Activated T-helper 1 cell treated with anti-CD3 and anti-CD28 coated beads, Interleukin-12 subunit alpha, Interleukin-12 subunit beta, Interleukin-2, Interleukin-4 antibody, amounts not matched to agents 30 ng/mL and 10 ng/mL and 1 ng/mL, durations not matched to agents 14 hours and 24 hours and 36 hours (primary cell): ENCODE results near the gene THBS1. TPM values are rescaled to one million over a fixed set of nuclear protein-coding genes. Genes with fewer than 3 reads are reported as not detected.
A peak's percentile ranks its signal among the peaks of the same experiment; 100 is the strongest.

ENCODE experiments used
- DNase-seq: peaks from one replicate; pipeline ENCODE4 v3.0.0; 2021; ENCODE audit warnings: low spot score
- H3K27ac Mint-ChIP-seq: one replicate; pipeline ENCODE4 v1.8.0; 2021; ENCODE audit warnings: mild to moderate bottlenecking, mixed read lengths
- H3K27me3 Mint-ChIP-seq: one replicate; pipeline ENCODE4 v1.8.0; 2022; ENCODE audit warnings: mild to moderate bottlenecking, moderate library complexity, mixed read lengths; ENCODE audit not compliant: insufficient read depth
- H3K36me3 Mint-ChIP-seq: one replicate; pipeline ENCODE4 v1.8.0; 2021; ENCODE audit warnings: low read depth, mixed read lengths
- H3K4me1 Mint-ChIP-seq: one replicate; pipeline ENCODE4 v1.8.0; 2021; ENCODE audit warnings: low read depth, mixed read lengths
- H3K4me3 Mint-ChIP-seq: one replicate; pipeline ENCODE4 v1.8.0; 2021; ENCODE audit warnings: mild to moderate bottlenecking, moderate library complexity, mixed read lengths
- H3K9me3 Mint-ChIP-seq: one replicate; pipeline ENCODE4 v1.8.0; 2021; ENCODE audit warnings: mixed read lengths
- intact Hi-C: fragments of 100-400 bp; cut with micrococcal nuclease; formaldehyde crosslinking; loops from one replicate; pipeline ENCODE4 v1.15.1; 2024
- total RNA-seq: library from RNA; stranded (reverse); gene quantifications from 2 replicates; pipeline ENCODE4 v1.2.3, GENCODE V29; 2022

THBS1 gene
- total RNA-seq, 1 donor from 2014 or later, result 3.2 TPM

DNA sequence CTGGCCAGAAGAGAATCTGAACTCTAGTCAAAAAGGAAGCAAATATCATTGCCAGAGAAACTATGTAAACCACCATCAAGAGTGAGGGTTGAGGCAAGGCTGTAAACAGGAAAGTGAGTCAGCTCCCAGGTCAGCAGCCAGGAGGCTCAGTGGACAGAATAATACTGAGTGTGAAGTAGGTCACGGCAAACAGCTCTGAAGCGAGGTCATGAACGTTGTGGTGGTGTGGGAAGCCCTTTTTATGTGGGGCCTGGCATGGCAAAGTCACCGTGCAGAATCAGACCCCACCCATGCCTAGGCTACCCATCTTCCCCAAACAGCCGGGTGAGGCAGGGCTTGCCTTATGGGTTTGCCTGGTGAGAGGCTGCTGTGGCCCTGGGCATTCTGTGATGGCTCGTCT lies 43.9 kb downstream of the THBS1 start:
- intact Hi-C loops, result loop anchor here (1.0 to 5.0 kb wide), 8 partner anchors 157 to 1200 kb away; partner anchors contain the start of genes EIF2AK4 and FSIP1
- H3K4me1 Mint-ChIP-seq, result peaks cover 81% of the 10 kb centered on the region
- peaks cover 26% of the 10 kb centered on the region for H3K36me3 Mint-ChIP-seq
- no peaks in the 10 kb centered on the region for H3K27me3 Mint-ChIP-seq
- H3K27ac Mint-ChIP-seq, result peak overlapping the region; percentile 98
- DNase-seq, result peak; percentile 65
- H3K4me3 Mint-ChIP-seq, result peak overlapping the region; percentile 71
- peaks cover 13% of the 10 kb centered on the region for H3K9me3 Mint-ChIP-seq

GRCh38 chr15:39625451-39625850 lies 44.6 kb downstream of the THBS1 start:
- Mint-ChIP-seq H3K36me3 (peaks cover 29% of the 10 kb centered on the region), H3K4me3 (peak overlapping the region; percentile 1), H3K4me1 (peaks cover 87% of the 10 kb centered on the region), H3K9me3 (peaks cover 11% of the 10 kb centered on the region), H3K27ac (peak overlapping the region; percentile 98), H3K27me3 (no peaks in the 10 kb centered on the region)
- DNase-seq, result no peak
- intact Hi-C loops, result loop anchor here (2.0 to 5.0 kb wide), 4 partner anchors 157 to 1201 kb away; partner anchors contain the start of gene FSIP1

DNA sequence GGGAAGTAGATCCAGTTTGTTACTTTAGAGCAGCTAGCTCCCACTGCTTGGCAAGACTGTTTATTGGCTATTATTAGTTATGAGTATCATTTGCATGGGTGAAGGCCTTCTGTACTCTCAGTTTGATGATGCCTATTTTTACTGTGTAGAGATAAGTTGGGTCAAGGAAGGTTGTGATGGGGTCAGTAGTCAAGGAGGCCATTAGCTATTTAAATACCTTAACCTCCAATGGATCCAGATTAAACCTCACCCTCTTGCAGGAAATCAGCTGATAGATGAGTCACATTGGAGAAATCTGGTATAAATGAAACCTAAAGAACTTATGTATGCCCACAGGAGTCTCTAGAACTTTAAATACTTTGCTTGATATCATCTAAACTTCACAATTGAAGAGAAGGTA lies 45.0 kb downstream of the THBS1 start:
- intact Hi-C loops, result loop anchor here (2.0 to 5.0 kb wide), 4 partner anchors 156 to 1201 kb away; partner anchors contain the start of gene FSIP1
- no peaks in the 10 kb centered on the region for H3K27me3 Mint-ChIP-seq
- peak overlapping the region; percentile 98 for H3K27ac Mint-ChIP-seq
- H3K4me1 Mint-ChIP-seq, result peaks cover 91% of the 10 kb centered on the region
- peak overlapping the region; percentile 1 for H3K4me3 Mint-ChIP-seq
- H3K36me3 Mint-ChIP-seq, result peaks cover 29% of the 10 kb centered on the region
- H3K9me3 Mint-ChIP-seq, result peaks cover 11% of the 10 kb centered on the region
- DNase-seq, result no peak

GRCh38 chr15:39627451-39628143 lies 46.7 kb downstream of the THBS1 start:
- Mint-ChIP-seq H3K4me1 (peaks cover 89% of the 10 kb centered on the region), H3K36me3 (peaks cover 28% of the 10 kb centered on the region), H3K27ac (peak overlapping the region; percentile 73), H3K4me3 (peak overlapping the region; percentile 4), H3K9me3 (peaks cover 11% of the 10 kb centered on the region), H3K27me3 (no peaks in the 10 kb centered on the region)
- intact Hi-C loops, result loop anchor here (5.0 kb wide), 3 partner anchors 155 to 1070 kb away; partner anchors contain the start of gene FSIP1
- no peak for DNase-seq

DNA sequence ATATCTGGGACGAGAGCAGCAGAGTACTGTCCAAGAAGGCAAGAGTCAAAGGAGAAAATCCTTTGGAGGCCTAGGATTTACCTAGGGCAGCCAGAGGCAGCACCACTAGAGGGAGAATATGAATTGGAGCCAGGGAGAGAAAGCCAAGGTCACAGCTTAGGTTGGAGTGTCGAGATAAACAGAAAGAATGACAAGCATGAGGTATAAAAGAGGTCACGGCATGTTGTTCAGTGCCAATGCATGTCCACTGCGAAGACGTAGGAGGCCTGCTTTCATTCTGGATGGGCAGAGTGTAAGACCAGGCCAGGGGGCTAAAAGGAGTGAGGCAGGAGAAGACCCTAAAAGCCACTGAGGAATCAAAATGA lies 47.2 kb downstream of the THBS1 start:
- H3K27me3 Mint-ChIP-seq, result no peaks in the 10 kb centered on the region
- peaks cover 11% of the 10 kb centered on the region for H3K9me3 Mint-ChIP-seq
- DNase-seq, result no peak
- H3K36me3 Mint-ChIP-seq, result peaks cover 28% of the 10 kb centered on the region
- intact Hi-C loops, result loop anchor here (5.0 kb wide), 3 partner anchors 154 to 1071 kb away; partner anchors contain the start of gene FSIP1
- H3K4me1 Mint-ChIP-seq, result peaks cover 83% of the 10 kb centered on the region
- H3K4me3 Mint-ChIP-seq, result peak overlapping the region; percentile 4
- H3K27ac Mint-ChIP-seq, result peak overlapping the region; percentile 73

DNA sequence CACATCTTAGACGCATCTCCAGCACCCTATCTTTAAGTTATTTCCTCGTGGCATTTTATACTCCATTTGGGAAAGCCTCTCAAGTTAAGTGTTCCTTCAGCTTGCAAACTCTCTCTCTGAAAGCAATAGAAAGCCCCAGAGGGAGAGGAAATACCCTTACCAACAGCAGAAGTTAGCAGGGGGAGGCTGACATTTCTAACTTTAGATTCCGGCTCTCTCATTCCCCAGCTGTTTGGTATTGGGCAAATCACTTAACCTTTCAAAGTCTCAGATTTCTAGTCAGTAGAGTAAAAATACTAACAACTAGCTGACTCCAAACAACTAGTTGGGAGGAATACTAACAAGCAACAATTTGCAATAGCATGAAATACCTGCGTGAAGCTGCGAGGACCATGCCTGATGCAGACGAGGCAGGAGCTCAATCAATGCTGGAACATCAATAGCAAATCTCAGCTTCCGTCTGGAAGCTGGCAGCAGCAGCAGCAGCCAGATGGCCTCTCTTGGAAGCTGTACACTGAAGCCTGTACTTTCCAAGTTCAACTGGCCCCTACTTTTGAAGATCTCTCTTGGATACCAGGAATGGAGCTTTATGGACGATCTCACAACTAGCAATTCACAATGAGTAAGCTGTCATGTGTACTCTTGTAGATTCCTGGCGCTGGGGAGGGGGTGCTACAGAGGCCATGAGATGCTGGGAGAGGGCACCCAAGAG lies 47.8 kb downstream of the THBS1 start:
- H3K27ac Mint-ChIP-seq, result peak overlapping the region; percentile 89
- H3K36me3 Mint-ChIP-seq, result peaks cover 28% of the 10 kb centered on the region
- H3K4me3 Mint-ChIP-seq, result peak overlapping the region; percentile 19
- intact Hi-C loops, result loop anchor here (5.0 kb wide), 3 partner anchors 154 to 1071 kb away; partner anchors contain the start of gene FSIP1
- no peak for DNase-seq
- no peaks in the 10 kb centered on the region for H3K27me3 Mint-ChIP-seq
- peaks cover 11% of the 10 kb centered on the region for H3K9me3 Mint-ChIP-seq
- peaks cover 78% of the 10 kb centered on the region for H3K4me1 Mint-ChIP-seq

DNA sequence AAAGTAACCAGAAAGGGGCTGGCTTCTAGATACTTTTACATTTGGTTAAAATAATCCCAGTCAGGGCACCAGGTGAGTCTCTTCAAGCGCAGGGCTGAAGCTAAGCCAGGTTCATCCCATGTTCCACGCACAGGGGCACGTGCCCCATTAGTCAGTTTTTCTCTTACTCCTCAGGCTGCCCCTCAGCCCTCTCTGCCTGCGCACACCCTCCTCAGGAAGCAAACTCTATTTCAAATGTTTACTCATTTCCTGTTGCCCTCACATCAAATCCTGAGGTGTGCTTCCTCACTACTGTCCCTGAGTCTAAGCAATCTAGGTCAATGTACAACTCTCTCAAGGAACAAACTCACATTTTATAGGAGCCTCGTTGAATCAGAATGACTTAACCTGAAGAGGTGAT lies 48.5 kb downstream of the THBS1 start:
- peaks cover 11% of the 10 kb centered on the region for H3K9me3 Mint-ChIP-seq
- H3K27ac Mint-ChIP-seq, result peak overlapping the region; percentile 89
- peak; percentile 43 for DNase-seq
- H3K4me1 Mint-ChIP-seq, result peaks cover 71% of the 10 kb centered on the region
- intact Hi-C loops, result loop anchor here (5.0 kb wide), 3 partner anchors 153 to 1072 kb away; partner anchors contain the start of gene FSIP1
- peaks cover 28% of the 10 kb centered on the region for H3K36me3 Mint-ChIP-seq
- H3K27me3 Mint-ChIP-seq, result no peaks in the 10 kb centered on the region
- H3K4me3 Mint-ChIP-seq, result peak overlapping the region; percentile 19

DNA sequence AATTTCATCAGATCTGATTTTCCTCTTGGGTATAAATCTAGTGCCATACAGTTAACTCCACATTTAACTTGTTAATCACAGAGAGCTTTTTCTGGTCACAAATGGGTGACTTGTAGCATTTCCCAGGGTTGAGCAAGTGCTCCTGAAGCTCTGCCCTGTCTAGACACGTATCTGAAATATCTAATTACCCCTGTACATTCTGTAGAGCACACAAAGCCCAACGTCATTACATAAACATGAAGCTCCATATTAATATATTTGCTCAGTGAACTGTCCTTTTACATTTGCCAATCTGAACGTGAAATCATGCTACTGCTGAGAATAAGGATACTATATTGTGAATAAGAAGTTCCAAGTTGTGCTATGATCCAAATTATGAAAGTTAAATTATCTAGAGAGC lies 49.0 kb downstream of the THBS1 start:
- intact Hi-C loops, result loop anchor here (2.0 to 5.0 kb wide), 5 partner anchors 152 to 1073 kb away; partner anchors contain the start of gene FSIP1
- Mint-ChIP-seq H3K9me3 (peaks cover 11% of the 10 kb centered on the region), H3K36me3 (peaks cover 27% of the 10 kb centered on the region), H3K27me3 (no peaks in the 10 kb centered on the region), H3K4me1 (peaks cover 66% of the 10 kb centered on the region), H3K27ac (peak overlapping the region; percentile 89), H3K4me3 (peak overlapping the region; percentile 12)
- no peak for DNase-seq

GRCh38 chr15:39631357-39631756 lies 50.5 kb downstream of the THBS1 start:
- Mint-ChIP-seq H3K27ac (peak overlapping the region; percentile 95), H3K4me3 (peak overlapping the region; percentile 77), H3K9me3 (peaks cover 4% of the 10 kb centered on the region), H3K4me1 (peaks cover 51% of the 10 kb centered on the region), H3K27me3 (no peaks in the 10 kb centered on the region), H3K36me3 (peaks cover 16% of the 10 kb centered on the region)
- DNase-seq, result no peak
- intact Hi-C loops, result loop anchor here (1.0 to 5.0 kb wide), 5 partner anchors 8 to 1019 kb away; no protein-coding TSS in a partner anchor

- no peak for DNase-seq
- Mint-ChIP-seq H3K4me3 (no peak overlapping the region), H3K36me3 (no peaks in the 10 kb centered on the region), H3K4me1 (peaks cover 18% of the 10 kb centered on the region), H3K9me3 (no peaks in the 10 kb centered on the region), H3K27ac (no peak overlapping the region), H3K27me3 (peaks cover 10% of the 10 kb centered on the region)
- intact Hi-C loops, result no loop called here
These were observed 57.2 kb downstream of the THBS1 start for GRCh38 chr15:39638041-39638440.

GRCh38 chr15:39639037-39639436 lies 58.2 kb downstream of the THBS1 start:
- intact Hi-C loops, result no loop called here
- H3K27ac Mint-ChIP-seq, result no peak overlapping the region
- no peaks in the 10 kb centered on the region for H3K9me3 Mint-ChIP-seq
- no peak for DNase-seq
- no peak overlapping the region for H3K4me3 Mint-ChIP-seq
- peaks cover 28% of the 10 kb centered on the region for H3K4me1 Mint-ChIP-seq
- H3K36me3 Mint-ChIP-seq, result no peaks in the 10 kb centered on the region
- peaks cover 10% of the 10 kb centered on the region for H3K27me3 Mint-ChIP-seq

GRCh38 chr15:39640665-39641064 lies 59.8 kb downstream of the THBS1 start:
- Mint-ChIP-seq H3K4me3 (no peak overlapping the region), H3K27ac (no peak overlapping the region), H3K9me3 (no peaks in the 10 kb centered on the region), H3K36me3 (no peaks in the 10 kb centered on the region), H3K27me3 (peaks cover 10% of the 10 kb centered on the region), H3K4me1 (peaks cover 33% of the 10 kb centered on the region)
- intact Hi-C loops, result loop anchor here (1.0 kb wide), 1 partner anchor 9 kb away; no protein-coding TSS in a partner anchor
- DNase-seq, result no peak
